GM12878 (cell line): ENCODE measurements around the gene REL. TPM values are rescaled to one million over a fixed set of nuclear protein-coding genes. Genes with fewer than 3 reads are reported as not detected.

Experiments
- REST ChIP-seq: IDR thresholded peaks from 2 replicates; pipeline ENCODE4 v1.6.1; 2012; ENCODE audit warnings: mild to moderate bottlenecking, low read depth, low read length
- ZBTB33 ChIP-seq: fragments of 450-650 bp; IDR thresholded peaks from 2 replicates; pipeline ENCODE4 v1.6.1; 2017; ENCODE audit warnings: mild to moderate bottlenecking
- polyA plus RNA-seq, 11 experiments: library from polyadenylated mRNA; depleted of rRNA in 4 of 11; unstranded in 6 of 11; stranded (reverse) in 5 of 11; fragments of >200 nt; fragmentation: Nextera tagmentation in 4 of 11; fragmentation: Illumina TruSeq in 1 of 11; extraction: Ambion mirVana in 4 of 11; extraction: Trizol in 1 of 11; gene quantifications; 1 replicate in 1 of 11; 2 replicates in 10 of 11; pipeline versions ENCODE4 v1.2.1 to v1.2.3, GENCODE V29; 2011 to 2016; ENCODE audit warnings: inconsistent platforms in 2 of 11, missing spikeins in 2 of 11, low read depth in 1 of 11
- total RNA-seq, 4 experiments: library from RNA; depleted of rRNA in 3 of 4; stranded (reverse); fragments of >200 nt in 3 of 4; fragmentation: Illumina TruSeq in 1 of 4; extraction: Trizol in 1 of 4; gene quantifications; 2 replicates each; pipeline versions ENCODE4 v1.2.1 to v1.2.3, GENCODE V29; 2013 to 2021
- TF ChIP-seq, protein P1 (sequence below): fragments of 450-650 bp; IDR thresholded peaks from 2 replicates; pipeline ENCODE4 v1.6.1; 2016; ENCODE audit warnings: mild to moderate bottlenecking, moderate library complexity, borderline replicate concordance

REL gene
- total and polyA plus RNA-seq, 10 of the 15 experiments (the other 5 are each of a cell fraction or from before 2014, with no cell fraction given), result 6.3 to 52.4 (median 26.6) TPM

DNA sequence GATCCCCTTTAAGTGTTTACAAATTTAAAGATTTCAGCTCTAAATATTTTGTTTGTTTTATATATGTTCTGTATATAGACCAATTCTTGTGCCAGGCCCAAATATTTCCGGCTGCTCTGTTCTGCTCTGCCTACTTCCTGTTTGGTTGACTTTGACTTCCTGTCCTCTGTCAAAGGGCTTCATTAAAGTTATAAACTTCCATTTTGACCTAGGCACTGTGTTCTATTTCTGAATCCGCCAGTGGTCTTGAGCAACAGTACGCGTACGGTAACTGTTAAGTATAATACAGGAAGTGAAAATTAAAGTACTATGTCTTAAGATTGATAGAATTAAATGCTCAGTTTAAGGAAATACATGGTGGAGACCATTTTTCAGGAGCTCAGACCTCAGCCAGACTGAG, 13.5 kb upstream of the REL start (continued):
- peak; percentile 98 for TF ChIP-seq ZBTB33
- TF ChIP-seq, protein P1, sequence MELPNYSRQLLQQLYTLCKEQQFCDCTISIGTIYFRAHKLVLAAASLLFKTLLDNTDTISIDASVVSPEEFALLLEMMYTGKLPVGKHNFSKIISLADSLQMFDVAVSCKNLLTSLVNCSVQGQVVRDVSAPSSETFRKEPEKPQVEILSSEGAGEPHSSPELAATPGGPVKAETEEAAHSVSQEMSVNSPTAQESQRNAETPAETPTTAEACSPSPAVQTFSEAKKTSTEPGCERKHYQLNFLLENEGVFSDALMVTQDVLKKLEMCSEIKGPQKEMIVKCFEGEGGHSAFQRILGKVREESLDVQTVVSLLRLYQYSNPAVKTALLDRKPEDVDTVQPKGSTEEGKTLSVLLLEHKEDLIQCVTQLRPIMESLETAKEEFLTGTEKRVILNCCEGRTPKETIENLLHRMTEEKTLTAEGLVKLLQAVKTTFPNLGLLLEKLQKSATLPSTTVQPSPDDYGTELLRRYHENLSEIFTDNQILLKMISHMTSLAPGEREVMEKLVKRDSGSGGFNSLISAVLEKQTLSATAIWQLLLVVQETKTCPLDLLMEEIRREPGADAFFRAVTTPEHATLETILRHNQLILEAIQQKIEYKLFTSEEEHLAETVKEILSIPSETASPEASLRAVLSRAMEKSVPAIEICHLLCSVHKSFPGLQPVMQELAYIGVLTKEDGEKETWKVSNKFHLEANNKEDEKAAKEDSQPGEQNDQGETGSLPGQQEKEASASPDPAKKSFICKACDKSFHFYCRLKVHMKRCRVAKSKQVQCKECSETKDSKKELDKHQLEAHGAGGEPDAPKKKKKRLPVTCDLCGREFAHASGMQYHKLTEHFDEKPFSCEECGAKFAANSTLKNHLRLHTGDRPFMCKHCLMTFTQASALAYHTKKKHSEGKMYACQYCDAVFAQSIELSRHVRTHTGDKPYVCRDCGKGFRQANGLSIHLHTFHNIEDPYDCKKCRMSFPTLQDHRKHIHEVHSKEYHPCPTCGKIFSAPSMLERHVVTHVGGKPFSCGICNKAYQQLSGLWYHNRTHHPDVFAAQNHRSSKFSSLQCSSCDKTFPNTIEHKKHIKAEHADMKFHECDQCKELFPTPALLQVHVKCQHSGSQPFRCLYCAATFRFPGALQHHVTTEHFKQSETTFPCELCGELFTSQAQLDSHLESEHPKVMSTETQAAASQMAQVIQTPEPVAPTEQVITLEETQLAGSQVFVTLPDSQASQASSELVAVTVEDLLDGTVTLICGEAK, result peak; percentile 69
- no peak for TF ChIP-seq REST
